Measurements from ENCODE around the gene CEP112. TPM values are rescaled to one million over a fixed set of nuclear protein-coding genes. Genes with fewer than 3 reads are reported as not detected.
A peak's percentile ranks its signal among the peaks of the same experiment; 100 is the strongest.

Gene CEP112
- total and polyA plus RNA-seq, 2 of the 13 experiments (the other 11 are each of a cell fraction or from before 2014, with no cell fraction given) = 1.2 to 3.4 TPM

DNA sequence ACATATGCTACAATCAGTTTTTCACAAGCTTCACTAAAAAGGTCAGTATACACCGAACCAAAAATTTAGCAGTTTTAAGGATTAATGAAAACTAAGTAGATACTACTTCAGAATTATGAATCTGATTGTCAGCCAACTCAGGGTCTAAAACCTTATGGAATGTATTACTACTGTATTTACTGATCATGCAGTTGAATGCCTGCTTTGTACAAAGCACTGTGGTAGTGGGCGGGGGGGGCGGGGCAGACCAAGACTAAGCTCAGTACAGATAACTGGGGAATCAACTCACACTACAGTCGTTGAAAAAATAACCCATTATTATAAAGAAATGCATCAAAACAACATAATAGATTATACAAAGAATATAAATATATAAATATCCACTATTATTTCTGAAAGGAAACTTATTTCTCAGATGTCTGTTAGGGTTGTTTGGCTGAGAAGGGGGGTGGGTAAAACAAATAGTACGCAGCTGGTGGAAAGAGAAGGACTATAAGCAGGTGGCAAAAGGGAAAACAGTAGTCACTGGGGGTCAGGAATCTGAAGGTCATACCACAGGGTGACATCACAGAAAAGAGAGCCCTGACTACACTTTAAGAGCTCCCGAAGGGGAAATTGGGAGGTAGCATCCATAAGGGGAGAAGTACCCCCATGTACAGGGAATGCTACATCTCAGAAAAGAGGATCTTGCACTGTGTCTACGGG lies 521.1 kb downstream of the CEP112 start (continued):
- TF ChIP-seq, protein P1, sequence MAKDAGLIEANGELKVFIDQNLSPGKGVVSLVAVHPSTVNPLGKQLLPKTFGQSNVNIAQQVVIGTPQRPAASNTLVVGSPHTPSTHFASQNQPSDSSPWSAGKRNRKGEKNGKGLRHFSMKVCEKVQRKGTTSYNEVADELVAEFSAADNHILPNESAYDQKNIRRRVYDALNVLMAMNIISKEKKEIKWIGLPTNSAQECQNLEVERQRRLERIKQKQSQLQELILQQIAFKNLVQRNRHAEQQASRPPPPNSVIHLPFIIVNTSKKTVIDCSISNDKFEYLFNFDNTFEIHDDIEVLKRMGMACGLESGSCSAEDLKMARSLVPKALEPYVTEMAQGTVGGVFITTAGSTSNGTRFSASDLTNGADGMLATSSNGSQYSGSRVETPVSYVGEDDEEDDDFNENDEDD (CRISPR knock-in tag; IDR thresholded peaks at IDR 0.05; ENCODE audit: borderline replicate concordance) = no peak
- 0 out of 2 replicates have a peak, but pooled peaks have one; percentile 66 for TF ChIP-seq HMG20A (CRISPR knock-in tag; IDR thresholded peaks at IDR 0.05; ENCODE audit: borderline replicate concordance)
- TF ChIP-seq, protein P2, sequence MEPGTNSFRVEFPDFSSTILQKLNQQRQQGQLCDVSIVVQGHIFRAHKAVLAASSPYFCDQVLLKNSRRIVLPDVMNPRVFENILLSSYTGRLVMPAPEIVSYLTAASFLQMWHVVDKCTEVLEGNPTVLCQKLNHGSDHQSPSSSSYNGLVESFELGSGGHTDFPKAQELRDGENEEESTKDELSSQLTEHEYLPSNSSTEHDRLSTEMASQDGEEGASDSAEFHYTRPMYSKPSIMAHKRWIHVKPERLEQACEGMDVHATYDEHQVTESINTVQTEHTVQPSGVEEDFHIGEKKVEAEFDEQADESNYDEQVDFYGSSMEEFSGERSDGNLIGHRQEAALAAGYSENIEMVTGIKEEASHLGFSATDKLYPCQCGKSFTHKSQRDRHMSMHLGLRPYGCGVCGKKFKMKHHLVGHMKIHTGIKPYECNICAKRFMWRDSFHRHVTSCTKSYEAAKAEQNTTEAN (CRISPR knock-in tag; conservative IDR thresholded peaks at IDR 0.05) = no peak
- TF ChIP-seq CC2D1A (CRISPR knock-in tag; IDR thresholded peaks at IDR 0.05) = no peak
- TF ChIP-seq ZNF335 (CRISPR knock-in tag; IDR thresholded peaks at IDR 0.05) = 0 out of 2 replicates have a peak, but pooled peaks have one; percentile 44
- no peak for TF ChIP-seq PAF1 (CRISPR knock-in tag; IDR thresholded peaks at IDR 0.05)
- no peak for TF ChIP-seq REL (CRISPR knock-in tag; conservative IDR thresholded peaks at IDR 0.05)
- no peak for TF ChIP-seq ZNF230 (CRISPR knock-in tag; IDR thresholded peaks at IDR 0.05)
- 0 out of 2 replicates have a peak, but pooled peaks have one; percentile 29 for TF ChIP-seq ERF (CRISPR knock-in tag; IDR thresholded peaks at IDR 0.05)
- no peak for TF ChIP-seq ZNF557 (CRISPR knock-in tag; IDR thresholded peaks at IDR 0.05)
- TF ChIP-seq ZNF17 (CRISPR knock-in tag; IDR thresholded peaks at IDR 0.05) = no peak
- TF ChIP-seq, protein P3, sequence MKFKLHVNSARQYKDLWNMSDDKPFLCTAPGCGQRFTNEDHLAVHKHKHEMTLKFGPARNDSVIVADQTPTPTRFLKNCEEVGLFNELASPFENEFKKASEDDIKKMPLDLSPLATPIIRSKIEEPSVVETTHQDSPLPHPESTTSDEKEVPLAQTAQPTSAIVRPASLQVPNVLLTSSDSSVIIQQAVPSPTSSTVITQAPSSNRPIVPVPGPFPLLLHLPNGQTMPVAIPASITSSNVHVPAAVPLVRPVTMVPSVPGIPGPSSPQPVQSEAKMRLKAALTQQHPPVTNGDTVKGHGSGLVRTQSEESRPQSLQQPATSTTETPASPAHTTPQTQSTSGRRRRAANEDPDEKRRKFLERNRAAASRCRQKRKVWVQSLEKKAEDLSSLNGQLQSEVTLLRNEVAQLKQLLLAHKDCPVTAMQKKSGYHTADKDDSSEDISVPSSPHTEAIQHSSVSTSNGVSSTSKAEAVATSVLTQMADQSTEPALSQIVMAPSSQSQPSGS (CRISPR knock-in tag; IDR thresholded peaks at IDR 0.05) = 0 out of 2 replicates have a peak, but pooled peaks have one; percentile 42
- TF ChIP-seq, protein P4, sequence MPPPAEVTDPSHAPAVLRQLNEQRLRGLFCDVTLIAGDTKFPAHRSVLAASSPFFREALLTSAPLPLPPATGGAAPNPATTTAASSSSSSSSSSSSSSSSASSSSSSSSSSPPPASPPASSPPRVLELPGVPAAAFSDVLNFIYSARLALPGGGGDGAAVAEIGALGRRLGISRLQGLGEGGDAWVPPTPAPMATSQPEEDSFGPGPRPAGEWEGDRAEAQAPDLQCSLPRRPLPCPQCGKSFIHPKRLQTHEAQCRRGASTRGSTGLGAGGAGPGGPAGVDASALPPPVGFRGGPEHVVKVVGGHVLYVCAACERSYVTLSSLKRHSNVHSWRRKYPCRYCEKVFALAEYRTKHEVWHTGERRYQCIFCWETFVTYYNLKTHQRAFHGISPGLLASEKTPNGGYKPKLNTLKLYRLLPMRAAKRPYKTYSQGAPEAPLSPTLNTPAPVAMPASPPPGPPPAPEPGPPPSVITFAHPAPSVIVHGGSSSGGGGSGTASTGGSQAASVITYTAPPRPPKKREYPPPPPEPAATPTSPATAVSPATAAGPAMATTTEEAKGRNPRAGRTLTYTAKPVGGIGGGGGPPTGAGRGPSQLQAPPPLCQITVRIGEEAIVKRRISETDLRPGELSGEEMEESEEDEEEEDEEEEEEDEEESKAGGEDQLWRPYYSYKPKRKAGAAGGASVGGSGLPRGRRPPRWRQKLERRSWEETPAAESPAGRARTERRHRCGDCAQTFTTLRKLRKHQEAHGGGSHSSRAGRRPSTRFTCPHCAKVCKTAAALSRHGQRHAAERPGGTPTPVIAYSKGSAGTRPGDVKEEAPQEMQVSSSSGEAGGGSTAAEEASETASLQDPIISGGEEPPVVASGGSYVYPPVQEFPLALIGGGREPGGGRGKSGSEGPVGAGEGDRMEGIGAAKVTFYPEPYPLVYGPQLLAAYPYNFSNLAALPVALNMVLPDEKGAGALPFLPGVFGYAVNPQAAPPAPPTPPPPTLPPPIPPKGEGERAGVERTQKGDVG (CRISPR knock-in tag; IDR thresholded peaks at IDR 0.05; ENCODE audit: borderline replicate concordance) = no peak
- no peak for TF ChIP-seq DR1 (CRISPR knock-in tag; IDR thresholded peaks at IDR 0.05)
- no peak for TF ChIP-seq SIN3B (IDR thresholded peaks at IDR 0.05; ENCODE audit: low read length)
- no peak for TF ChIP-seq NCOA5 (CRISPR knock-in tag; IDR thresholded peaks at IDR 0.05)
- no peak for TF ChIP-seq ZNF10 (CRISPR knock-in tag; IDR thresholded peaks at IDR 0.05; ENCODE audit: borderline replicate concordance, low read depth)
- TF ChIP-seq RCOR2 (CRISPR knock-in tag; IDR thresholded peaks at IDR 0.05) = no peak
- TF ChIP-seq ZBTB3 (CRISPR knock-in tag; IDR thresholded peaks at IDR 0.05; ENCODE audit: borderline replicate concordance, low read depth) = no peak
- no peak for TF ChIP-seq ZNF251 (CRISPR knock-in tag; IDR thresholded peaks at IDR 0.05)
- TF ChIP-seq SNAI1 (CRISPR knock-in tag; IDR thresholded peaks at IDR 0.05; ENCODE audit: borderline replicate concordance) = no peak
- TF ChIP-seq, protein P5, sequence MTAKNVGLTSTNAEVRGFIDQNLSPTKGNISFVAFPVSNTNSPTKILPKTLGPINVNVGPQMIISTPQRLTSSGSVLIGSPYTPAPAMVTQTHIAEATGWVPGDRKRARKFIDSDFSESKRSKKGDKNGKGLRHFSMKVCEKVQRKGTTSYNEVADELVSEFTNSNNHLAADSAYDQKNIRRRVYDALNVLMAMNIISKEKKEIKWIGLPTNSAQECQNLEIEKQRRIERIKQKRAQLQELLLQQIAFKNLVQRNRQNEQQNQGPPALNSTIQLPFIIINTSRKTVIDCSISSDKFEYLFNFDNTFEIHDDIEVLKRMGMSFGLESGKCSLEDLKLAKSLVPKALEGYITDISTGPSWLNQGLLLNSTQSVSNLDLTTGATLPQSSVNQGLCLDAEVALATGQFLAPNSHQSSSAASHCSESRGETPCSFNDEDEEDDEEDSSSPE (CRISPR knock-in tag; IDR thresholded peaks at IDR 0.05) = no peak
- TF ChIP-seq NR2F6 (IDR thresholded peaks at IDR 0.05) = peak; percentile 74
- peak; percentile 75 for TF ChIP-seq NR2F6 (CRISPR knock-in tag; IDR thresholded peaks at IDR 0.05)

Measured in HepG2 (cell line).